Esophagus squamous epithelium (tissue), 5 donors: Measurements from ENCODE around the gene CTSS. TPM values are rescaled to one million over a fixed set of nuclear protein-coding genes. Genes with fewer than 3 reads are reported as not detected.

Experiments used
- DNase-seq: peaks from one replicate; lab custom pipeline; 2025; lab: John Stamatoyannopoulos, UW
- H3K27ac ChIP-seq, 4 donors: fragments of 200-600 bp; sonication (generic); one replicate each; pipeline ENCODE4 v1.5.1; 2016 to 2019; ENCODE audit warnings: mild to moderate bottlenecking in 1 of 4
- H3K27me3 ChIP-seq, 4 donors: fragments of 200-600 bp; sonication (generic); 1 replicate in 3 of 4; 2 replicates in 1 of 4; pipeline versions ENCODE4 v1.5.1 to v1.6.0; 2017 to 2021; ENCODE audit warnings: antibody characterized with exemption in 1 of 4
- H3K36me3 ChIP-seq, 3 donors: fragments of 200-600 bp; sonication (generic); one replicate each; pipeline ENCODE4 v1.5.1; 2016 to 2019
- H3K4me1 ChIP-seq, 3 donors: fragments of 200-600 bp; sonication (generic); one replicate each; pipeline ENCODE4 v1.5.1; 2017 to 2019
- H3K4me3 ChIP-seq, 4 donors: fragments of 200-600 bp; sonication (generic); 1 replicate in 3 of 4; 2 replicates in 1 of 4; pipeline ENCODE4 v1.5.1; 2016 to 2019; ENCODE audit warnings: mild to moderate bottlenecking in 2 of 4, moderate library complexity in 1 of 4
- H3K9me3 ChIP-seq, 3 donors: fragments of 200-600 bp; sonication (generic); one replicate each; pipeline ENCODE4 v1.5.1; 2016 to 2019
- CTCF ChIP-seq, 6 experiments: fragments of 450-650 bp in 4 of 6; fragments of 200-600 bp in 2 of 6; sonication (generic) in 2 of 6; IDR thresholded peaks; one replicate each; pipeline ENCODE4 v1.5.1; 2016 to 2019; ENCODE audit warnings: antibody characterized with exemption in 6 of 6, mild to moderate bottlenecking in 4 of 6, moderate library complexity in 4 of 6
- POLR2A ChIP-seq, 4 donors: fragments of 450-650 bp; IDR thresholded peaks; one replicate each; pipeline ENCODE4 v1.6.1; 2017; ENCODE audit warnings: antibody characterized with exemption in 4 of 4, mild to moderate bottlenecking in 4 of 4, moderate library complexity in 3 of 4
- WGBS, 2 donors: methylation state at CpG; one replicate each; pipeline ENCODE4 v1.1.5; 2018; 5-methylcytosine and 5-hydroxymethylcytosine counted together
- intact Hi-C: fragments of 100-400 bp; cut with DNase I; formaldehyde crosslinking; loops from one replicate; pipeline ENCODE4 v1.15.0; 2022
- total RNA-seq, 4 donors: library from RNA; depleted of rRNA; stranded (reverse); fragments of >200 nt; gene quantifications; one replicate each; pipeline ENCODE4 v1.1.0, GENCODE V29; 2016
- donor health status: DM: yes; HTN: yes; CAD: no.

Gene CTSS
- total RNA-seq, 4 donors from 2014 or later = 19.7 to 82.4 (median 48.0) TPM

GRCh38 chr1:150789396-150789795 is 23.8 kb upstream of the CTSS start:
- DNase-seq = no peak

GRCh38 chr1:150788946-150789345 is 23.4 kb upstream of the CTSS start:
- peak overlapping the region in 2 of 4 donors; percentile 38 to 46 for H3K27ac ChIP-seq
- no peaks in the 10 kb centered on the region for H3K36me3 ChIP-seq
- no peak for TF ChIP-seq POLR2A (IDR thresholded peaks at IDR 0.05)
- no peak for TF ChIP-seq CTCF (IDR thresholded peaks at IDR 0.05)
- 76 to 88% methylated on average over 4 of the region's 4 CpGs for WGBS, 2 donors
- intact Hi-C loops = no loop called here
- no peak overlapping the region for H3K4me3 ChIP-seq
- H3K4me1 ChIP-seq = peaks cover 4 to 23% (median 5%) of the 10 kb centered on the region in 3 donors
- DNase-seq = no peak
- H3K27me3 ChIP-seq = no peaks in the 10 kb centered on the region
- H3K9me3 ChIP-seq = no peaks in the 10 kb centered on the region

More at GRCh38 chr1:150789396-150789795, 23.8 kb upstream of the CTSS start:
- Histone ChIP-seq H3K27ac (peak overlapping the region in 3 of 4 donors; percentile 8 to 46 (median 38)), H3K4me1 (peaks cover 4 to 23% (median 5%) of the 10 kb centered on the region in 3 donors), H3K27me3 (no peaks in the 10 kb centered on the region), H3K9me3 (no peaks in the 10 kb centered on the region), H3K4me3 (no peak overlapping the region), H3K36me3 (no peaks in the 10 kb centered on the region)
- TF ChIP-seq POLR2A (IDR thresholded peaks at IDR 0.05) (no peak), CTCF (IDR thresholded peaks at IDR 0.05) (peak in 1 of 6 experiments; percentile 14)
- 38 to 52% methylated on average over 4 of the region's 4 CpGs for WGBS, 2 donors
- intact Hi-C loops = no loop called here

GRCh38 chr1:150787455-150787854 is 21.9 kb upstream of the CTSS start:
- intact Hi-C loops = no loop called here

GRCh38 chr1:150780510-150780909 is 14.9 kb upstream of the CTSS start:
- intact Hi-C loops = no loop called here
- WGBS, 2 donors = 72 to 87% methylated on average over 2 to 3 of the region's 3 CpGs

More at GRCh38 chr1:150787455-150787854, 21.9 kb upstream of the CTSS start:
- H3K27me3 ChIP-seq = no peaks in the 10 kb centered on the region
- H3K4me3 ChIP-seq = no peak overlapping the region
- TF ChIP-seq CTCF (IDR thresholded peaks at IDR 0.05) (no peak), POLR2A (IDR thresholded peaks at IDR 0.05) (no peak)
- H3K4me1 ChIP-seq = peaks cover 0 to 23% (median 4%) of the 10 kb centered on the region in 3 donors
- H3K36me3 ChIP-seq = no peaks in the 10 kb centered on the region
- H3K27ac ChIP-seq = no peak overlapping the region
- no peaks in the 10 kb centered on the region for H3K9me3 ChIP-seq
- DNase-seq = no peak

GRCh38 chr1:150778409-150778808 is 12.8 kb upstream of the CTSS start:
- no peak for TF ChIP-seq POLR2A (IDR thresholded peaks at IDR 0.05)
- no peak for TF ChIP-seq CTCF (IDR thresholded peaks at IDR 0.05)
- intact Hi-C loops = no loop called here
- no peak overlapping the region for H3K27ac ChIP-seq
- H3K27me3 ChIP-seq = no peaks in the 10 kb centered on the region
- no peak overlapping the region for H3K4me3 ChIP-seq
- 27 to 36% methylated on average over 1 of the region's 1 CpG for whole genome bisulfite sequencing, 2 donors
- H3K9me3 ChIP-seq = no peaks in the 10 kb centered on the region
- H3K4me1 ChIP-seq = peaks cover 0 to 4% (median 0%) of the 10 kb centered on the region in 3 donors
- DNase-seq = no peak
- H3K36me3 ChIP-seq = no peaks in the 10 kb centered on the region

More at GRCh38 chr1:150780510-150780909, 14.9 kb upstream of the CTSS start:
- Histone ChIP-seq H3K36me3 (no peaks in the 10 kb centered on the region), H3K9me3 (no peaks in the 10 kb centered on the region), H3K4me1 (peaks cover 0 to 4% (median 0%) of the 10 kb centered on the region in 3 donors), H3K27me3 (no peaks in the 10 kb centered on the region), H3K27ac (no peak overlapping the region), H3K4me3 (no peak overlapping the region)
- TF ChIP-seq POLR2A (IDR thresholded peaks at IDR 0.05) = no peak
- TF ChIP-seq CTCF (IDR thresholded peaks at IDR 0.05) = no peak
- no peak for DNase-seq
